Stimulated activated CD4-positive, alpha-beta T cell treated with anti-CD3 and anti-CD28 coated beads, TNF-alpha, amount 100 ng/mL, for 48 hours (primary cell): ENCODE measurements around the gene SLC6A1.
A peak's percentile ranks its signal among the peaks of the same experiment; 100 is the strongest.

Experiments
- DNase-seq, 3 donors: peaks; one replicate each; pipeline ENCODE4 v3.0.0-alpha.2; 2020; ENCODE audit warnings: low read depth in 3 of 3

SLC6A1 gene

DNA sequence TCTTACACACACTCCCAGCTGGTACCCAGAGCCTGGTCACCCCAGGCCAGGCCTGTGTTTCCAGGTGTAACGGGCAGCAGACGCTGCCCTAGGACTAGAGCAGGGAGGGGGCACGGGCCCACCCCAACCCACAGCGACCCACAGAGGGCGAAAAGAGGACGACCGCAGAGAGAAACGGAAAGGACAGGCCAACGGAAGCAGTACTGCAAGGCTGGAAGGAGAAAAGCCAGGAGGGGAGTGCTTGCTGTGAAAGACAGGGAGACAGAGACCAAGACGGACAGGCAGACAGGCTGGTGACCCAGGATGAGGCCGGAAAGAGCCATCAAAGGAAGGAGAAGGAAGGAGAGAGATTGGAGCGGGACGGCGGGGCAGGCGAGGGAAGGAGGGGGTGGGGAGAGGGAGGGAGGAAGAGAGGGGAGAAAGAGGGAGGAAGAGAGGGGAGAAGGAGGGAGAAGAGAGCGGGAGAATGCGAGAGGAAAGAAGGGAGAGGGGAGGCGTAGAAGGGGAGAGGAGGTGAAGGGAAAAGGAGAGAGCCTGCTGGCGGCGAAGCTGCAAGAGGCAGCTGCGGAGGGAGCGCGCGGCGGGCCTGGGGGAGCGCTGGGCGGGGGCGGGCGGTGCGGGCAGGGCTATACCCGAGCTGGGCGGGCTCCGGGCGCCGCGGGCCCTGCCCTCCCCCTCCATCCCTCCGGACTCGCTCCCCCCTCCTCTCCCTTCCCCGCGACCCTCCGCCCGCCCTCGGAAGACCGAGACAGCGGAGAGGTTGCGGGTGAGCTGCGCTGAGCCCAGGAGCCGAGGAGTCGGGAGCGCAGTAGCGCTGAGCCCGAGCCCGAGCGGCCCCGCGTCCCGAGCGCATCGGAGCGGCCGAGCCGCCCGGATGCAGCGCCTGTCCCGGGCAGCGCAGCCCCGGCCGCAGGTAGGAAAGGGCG, at the start of gene SLC6A1:
Gene SLC6A1, plus strand, starts transcription at position 732 of the 926 bp plus-strand sequence. CDS start 24,464 bp downstream, outside the sequence.
- DNase-seq = no peak

DNA sequence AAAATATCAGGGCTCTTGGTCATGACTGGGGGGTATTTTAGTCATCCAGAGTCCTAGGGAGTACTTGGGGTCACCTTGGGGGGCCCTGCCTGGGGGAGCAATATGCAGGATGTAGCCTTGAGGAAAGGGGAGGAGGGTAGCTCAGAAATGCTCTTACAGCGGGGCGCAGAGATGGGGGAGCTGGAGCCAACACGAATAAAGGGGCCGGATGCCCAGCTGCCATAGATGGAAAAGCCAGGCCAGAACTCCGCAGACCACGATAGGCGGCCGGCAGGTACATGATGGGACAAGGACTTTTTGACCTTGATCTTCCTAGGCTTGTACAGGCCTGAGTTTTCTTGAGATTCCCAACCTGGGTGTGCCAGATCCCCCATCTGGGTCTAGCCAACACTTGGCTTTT, 47.7 kb upstream of the SLC6A1 start:
- no peak for DNase-seq

DNA sequence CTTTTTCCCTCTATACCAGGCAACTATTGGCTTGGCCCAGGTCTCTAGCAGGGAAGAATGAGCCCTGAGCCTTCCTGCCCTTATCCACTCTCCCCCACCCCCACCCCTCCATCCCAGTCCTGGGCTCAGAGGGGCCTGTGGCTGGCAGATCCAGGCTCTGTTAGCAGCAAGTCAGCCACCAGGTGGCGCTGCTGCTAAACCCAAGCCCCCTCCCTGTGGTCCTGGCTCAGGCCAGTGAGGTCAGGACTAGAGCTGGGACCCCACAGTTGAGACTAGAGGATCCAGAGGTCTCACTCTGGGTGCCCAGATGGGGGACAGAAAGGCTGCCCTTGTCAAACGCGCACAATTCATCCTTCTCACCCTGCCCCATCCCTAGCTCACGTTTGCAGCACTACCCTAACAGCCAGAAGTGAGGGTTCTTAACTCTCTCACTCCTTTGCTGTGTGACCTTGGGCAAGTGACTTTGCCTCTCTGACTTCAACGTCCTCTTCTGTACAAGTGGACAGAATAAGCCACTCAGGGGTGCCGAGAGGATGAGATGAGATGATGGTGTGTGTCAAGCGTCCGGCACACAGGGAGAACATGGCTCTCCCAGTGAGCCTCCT, 46.8 kb upstream of the SLC6A1 start:
- peak; percentile 20 to 50 (median 32) for DNase-seq

DNA sequence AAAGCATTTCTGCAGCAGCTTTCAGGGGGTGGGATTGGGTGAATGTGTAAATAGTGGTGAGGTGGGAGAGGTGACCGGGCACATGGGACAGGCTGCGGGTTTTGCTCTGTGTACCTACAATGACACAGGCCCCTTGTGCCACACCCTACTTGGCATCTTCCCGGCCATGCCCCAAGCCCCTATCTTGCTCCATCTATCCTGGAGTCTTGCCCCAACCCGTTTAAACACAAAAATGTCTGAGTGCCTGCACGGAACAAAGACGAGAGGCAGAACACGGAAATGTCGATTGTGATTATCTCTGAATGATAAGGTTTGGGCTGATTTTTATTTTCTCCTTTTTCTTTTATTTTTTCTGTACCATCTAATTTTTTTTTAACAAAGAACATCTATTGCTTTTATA, 46.0 kb upstream of the SLC6A1 start:
- no peak for DNase-seq

DNA sequence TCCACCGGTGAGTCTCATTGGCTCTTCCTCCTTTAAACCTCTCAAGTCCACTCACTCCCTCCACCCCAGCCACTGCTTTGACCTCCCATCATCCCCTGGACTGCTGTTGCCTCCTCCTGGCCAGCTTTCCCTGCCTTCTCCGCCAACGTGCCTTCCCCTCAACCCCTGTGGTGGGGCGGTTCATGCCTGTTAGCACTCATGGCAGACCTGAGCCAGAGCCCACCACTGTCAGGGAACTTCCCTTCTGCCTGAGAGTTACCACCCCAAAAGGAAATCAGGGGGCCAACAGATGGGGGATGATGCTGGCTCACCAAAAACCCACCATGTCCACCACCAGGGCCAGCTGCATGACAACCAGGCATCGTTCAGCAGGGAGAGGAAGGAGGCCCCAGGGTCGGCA, 44.2 kb upstream of the SLC6A1 start:
- no peak for DNase-seq

DNA sequence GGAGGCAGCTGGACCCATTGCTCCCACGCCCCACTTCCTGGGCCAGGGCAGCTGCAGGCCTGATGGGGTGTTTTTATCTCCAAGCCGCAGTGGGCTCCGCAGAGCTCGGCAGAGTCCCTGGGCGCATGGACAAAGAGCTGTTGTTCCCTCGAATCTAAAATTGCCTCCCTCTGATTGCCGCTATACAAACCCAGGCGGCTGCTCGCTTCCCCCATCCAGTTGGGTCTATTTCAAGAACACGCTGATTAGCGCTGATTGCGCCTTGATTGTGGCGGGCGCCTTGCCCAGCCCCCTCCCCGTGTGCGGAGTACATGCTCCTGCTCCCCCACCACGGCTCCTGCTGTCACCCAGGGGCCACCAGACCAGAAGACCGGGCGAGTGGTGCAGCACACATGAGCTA, 43.4 kb upstream of the SLC6A1 start:
- no peak for DNase-seq

DNA sequence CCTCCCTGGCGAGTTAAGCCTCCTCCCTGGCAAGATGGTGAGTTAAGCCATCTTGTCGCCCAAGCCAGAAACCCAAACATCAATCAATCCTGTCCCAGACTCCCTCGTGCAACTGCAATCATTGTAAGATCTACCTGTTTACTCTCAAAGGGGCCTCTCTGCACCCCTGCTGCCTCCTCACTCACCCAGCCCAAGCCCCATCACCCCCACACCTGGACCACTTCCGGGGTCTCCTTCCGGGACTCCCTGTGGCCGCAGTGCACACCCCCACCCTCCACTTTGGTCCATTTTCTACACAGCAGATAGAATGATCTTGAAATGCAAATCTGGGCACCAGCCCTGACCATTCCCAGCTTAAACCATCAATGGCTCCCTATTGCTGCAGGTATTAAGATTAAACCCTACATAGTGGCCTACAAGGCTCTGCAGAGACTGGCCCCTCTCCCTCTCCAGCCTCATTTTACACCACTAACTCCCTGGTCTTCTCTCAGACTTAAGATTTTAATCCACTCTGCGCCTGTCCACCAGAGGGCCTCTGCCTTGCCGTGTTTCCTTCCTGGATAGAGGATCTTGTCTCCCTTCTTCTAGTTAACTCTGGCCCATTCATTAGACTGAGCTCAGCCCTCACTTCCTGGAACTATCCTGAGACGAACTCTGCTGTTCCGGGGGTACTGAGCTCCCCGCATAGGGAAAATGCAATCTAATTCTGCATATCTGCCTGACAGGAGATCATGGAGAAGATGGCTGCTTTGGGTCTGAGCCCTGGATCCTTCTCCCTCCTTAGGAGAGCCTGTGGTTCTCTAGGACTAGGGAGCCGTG, 41.9 kb upstream of the SLC6A1 start:
- DNase-seq = no peak

DNA sequence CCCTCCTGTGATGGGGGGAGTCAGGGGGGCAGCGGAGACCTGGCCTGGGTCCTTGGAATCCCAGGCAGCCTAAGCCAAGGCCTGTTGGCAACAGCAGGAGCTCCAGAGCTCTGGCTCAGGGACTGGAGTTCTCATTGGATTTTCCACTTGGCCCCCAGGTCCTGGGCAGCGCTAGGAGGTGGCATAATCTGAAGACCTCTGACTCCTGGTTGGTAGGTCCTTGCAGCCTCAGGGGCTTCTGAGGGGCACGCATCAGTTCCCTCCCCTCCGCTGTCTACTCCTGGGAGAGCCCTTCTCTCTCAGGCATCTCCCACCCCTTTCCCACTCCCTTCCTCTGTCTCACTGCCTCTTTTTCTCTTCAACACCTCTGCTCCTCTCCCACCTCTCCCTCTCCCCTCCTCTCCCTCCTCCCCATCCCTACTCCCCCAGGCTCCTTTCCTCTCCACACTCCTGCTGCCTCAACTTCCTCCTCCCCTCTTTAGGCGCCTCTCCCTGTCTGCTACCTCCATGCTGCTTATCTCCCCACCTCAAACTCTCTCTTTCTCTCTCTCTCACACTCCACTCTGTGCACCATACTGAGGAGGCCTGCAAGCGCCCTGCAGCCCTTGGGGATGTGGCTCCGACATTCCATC, 41.1 kb upstream of the SLC6A1 start:
- no peak for DNase-seq

DNA sequence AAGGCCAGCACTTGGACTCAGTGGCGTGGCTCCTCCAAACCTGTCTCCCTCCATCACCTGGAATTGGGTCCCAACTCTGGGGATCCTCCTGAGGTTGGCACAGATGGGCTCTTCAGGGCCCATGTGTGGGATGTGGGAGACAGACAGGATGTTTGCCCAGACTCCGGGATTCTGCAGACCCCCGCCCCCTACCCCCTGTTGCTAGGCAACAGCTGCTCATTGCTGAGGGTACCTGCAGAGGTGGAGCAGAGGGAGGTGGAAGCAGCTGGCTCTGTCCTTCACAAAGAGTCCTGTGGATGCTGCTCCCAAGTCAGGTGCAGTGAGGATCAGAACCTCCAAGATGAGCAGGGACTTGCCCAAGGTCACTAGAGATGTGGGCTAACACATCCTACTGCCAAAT, 40.0 kb upstream of the SLC6A1 start:
- DNase-seq = no peak

DNA sequence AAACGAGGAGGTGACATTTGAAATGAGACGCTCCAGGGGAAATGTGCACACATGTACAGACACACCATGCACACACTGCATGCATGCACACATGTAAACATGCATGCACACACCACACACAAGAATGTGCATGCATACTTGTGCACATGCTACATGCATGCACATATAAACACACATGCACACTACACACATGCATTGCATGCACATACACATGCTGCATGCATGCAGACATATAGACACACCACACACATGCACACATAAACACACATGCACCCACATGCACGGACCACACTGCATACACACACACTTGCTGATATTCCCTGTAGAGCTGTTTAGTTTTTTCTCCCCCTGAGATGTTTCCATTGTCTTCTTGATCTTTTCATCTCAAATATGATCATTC, 37.8 kb upstream of the SLC6A1 start:
- no peak for DNase-seq

DNA sequence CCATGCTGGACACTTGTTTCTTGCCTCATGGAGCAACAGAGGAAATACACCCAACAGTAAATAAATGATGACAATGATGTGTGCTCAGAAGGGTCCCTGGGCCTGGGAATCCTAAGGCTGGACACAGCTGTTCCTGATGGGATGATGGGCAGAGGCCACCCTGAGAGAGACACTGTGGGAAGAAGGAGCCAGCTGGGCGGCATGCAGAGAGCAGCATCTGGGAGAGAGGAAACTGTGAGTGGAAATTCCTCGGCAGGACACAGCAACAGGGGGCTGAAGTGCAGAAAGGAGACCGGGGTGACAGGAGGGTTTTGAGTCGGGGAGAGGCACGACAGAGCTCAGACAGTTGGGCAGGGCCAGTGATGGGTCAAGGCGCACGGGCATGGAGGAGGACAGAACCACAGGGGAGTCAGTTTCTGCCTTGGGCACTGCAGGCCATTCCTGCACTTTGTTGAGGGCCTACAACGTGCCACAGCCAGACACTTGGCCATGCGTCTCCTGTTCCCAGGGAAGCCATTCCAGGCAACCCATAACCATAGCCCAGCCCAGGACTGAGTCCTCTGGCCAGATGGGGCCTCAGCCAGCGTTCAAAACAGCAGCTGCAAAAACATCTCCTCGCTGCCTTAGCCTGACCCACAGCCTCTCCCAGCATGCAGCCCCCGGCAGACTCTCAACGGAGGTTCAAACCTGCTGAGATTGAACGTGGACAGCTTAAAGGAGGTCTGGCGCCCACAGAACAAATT, 36.7 kb upstream of the SLC6A1 start:
- DNase-seq = no peak

DNA sequence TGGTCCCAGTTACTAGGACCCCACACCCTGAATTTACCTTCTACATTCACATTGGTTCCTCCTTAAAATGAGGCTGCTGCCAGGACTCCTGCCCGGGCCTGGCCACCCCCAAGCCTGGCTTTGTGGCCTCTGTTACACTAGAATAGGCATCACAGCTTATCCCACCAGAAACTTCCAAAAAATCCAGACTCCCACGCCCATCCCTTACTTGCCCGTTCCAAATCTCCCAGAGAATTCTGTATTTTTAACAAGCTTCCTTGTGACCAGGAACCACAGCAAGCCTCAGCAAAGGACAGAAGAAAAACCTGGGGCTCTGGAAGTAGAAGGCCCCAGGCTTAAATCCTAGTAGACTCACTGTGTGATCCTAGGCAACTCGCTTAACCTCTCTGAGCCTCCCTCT, 36.0 kb upstream of the SLC6A1 start:
- DNase-seq = no peak

DNA sequence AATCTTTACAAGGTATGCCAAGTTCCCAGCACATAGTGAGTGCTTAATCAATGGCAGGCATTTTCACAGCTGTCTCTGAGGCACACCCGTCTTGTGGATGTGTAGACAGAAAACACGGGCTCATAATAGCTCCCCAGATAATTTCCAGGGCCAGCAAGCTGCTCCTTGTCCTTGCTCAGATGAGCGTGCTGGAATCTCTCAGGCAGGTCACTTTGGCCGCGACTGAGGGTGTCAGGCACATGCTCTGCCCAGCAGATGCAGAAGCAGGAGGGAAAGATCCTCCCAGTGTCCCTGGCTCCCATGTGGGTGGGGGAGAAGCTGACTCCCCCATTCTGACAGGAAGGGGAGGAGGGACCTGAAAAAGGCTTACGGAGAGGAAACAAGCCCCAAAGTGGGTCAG, 35.6 kb upstream of the SLC6A1 start:
- no peak for DNase-seq

DNA sequence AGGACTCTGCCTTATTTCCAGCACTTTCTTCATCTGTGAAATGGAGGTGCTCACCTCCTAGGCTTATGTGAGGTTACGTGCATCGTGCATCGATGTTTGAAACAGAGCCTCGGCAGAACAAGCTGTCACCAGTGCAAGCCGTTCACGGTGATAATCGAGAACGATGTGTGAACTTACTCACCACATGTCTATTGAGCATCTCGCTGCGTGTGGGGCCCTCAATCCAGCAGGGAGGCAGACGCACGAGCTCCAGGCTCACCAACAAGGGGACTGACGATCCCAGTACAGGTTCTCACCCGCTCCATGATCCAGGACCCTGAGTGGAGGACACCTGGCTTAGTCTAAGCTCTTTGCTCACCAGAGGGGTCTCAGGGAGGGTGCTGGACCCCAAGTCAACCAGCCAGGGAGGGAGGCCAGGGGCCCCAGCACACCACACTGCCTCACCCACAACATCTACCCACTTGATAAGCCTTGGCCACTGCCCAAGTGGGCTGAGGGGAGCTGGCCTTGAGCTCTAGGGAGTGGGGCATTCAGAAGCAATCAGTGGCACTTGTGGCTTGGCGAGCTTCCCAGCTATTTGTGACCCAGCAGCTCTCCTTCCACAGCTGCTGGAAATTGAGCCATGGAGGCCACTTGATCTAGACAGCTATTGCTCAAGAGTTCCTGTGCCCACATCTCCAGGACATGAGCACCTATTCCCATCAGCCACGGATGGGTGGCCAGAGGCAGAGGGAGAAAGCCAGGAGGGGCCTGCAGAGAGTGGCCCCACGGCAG, 34.4 kb upstream of the SLC6A1 start:
- no peak for DNase-seq

DNA sequence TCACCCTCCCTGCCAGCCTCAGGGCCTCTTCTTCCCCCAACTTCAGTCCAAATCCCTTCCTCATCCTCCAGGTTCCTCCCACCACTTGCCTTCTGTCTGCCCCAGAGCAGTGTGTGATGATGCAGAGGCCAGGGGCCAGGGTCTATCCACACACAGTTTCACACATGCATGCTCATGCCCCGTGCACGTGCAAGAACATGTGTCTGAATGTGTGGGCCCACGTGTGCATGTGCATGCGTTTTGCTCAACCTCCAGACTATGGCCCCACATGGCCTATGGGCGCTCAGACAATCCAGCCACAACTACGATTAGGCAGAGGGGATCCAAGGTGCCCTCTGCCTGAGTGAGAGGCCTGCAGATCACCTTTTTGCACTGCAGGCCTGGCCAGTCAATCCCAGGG, 32.3 kb upstream of the SLC6A1 start:
- no peak for DNase-seq

DNA sequence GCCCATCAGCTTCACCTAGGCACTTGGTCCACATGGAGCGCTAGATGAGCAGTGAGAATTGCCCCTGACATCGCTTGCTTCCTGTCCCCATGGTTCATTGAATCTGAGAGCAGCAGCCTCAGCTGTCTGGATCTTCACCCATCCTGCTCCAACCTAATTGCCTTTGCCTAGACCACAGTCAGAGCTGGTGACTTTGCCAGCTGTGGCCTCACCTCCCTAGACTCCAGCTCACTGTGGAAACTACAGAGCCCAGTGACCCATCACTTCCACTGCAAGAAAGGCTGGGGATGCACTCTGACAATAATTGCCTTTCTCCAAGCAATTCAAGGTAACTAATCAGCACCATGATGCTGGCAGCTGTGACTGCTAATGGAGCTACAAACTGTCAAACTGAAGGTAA, 30.6 kb upstream of the SLC6A1 start:
- DNase-seq = no peak

DNA sequence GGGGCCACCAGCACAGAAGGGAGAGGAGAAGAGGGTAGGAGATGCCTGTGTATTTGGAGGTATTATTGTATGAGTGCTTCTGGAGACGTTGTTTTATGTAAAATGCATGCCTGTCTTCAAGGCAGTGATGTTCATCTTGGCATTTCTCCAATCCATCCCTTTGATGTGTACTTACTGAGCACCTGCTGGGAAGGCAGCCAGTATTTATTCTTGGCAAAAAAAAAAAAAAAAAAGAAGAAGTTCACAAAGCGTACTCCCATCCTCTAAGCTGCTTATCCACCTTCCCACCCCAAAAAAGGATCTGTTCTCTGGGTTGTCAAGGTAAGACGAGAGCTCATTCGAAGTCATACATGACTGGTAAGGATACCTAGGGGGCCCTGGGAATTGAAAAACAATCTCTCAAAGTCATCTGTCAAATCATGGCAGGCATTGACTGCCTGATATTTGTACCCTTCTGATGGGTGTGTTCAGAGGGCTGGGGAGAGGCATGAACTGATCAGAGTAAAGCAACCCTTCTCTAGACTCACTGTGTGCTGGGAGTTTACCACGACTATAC, 30.0 kb upstream of the SLC6A1 start:
- no peak for DNase-seq

DNA sequence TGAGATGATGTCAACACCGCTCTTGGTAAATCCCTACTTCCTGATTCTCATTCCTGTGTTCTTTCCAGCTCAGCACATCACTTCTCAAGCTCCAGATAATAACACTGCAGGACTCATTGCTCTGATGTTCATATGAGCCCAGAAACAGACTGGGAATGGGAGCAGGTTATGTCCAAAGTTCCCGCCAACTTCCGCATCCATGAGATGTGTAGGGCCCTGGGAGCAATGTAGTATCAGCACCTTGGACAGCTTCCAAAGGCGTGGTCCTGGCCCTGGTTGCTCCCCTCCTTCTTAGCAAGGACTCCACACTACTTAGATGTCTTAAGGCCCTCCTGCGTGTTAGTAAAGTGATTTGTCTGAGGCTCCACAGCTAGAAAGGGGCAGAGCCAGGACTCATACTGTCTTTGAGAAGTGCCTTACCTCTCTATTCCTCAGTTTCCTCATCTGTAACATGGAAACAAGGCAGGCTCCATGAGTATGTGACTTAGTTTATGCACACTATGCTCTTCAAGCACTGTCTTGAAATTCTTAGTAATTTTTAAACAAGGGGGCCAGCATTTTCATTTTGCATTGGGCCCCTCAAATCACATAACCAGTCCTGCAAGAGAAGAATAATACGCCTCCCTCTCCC, 27.9 kb upstream of the SLC6A1 start:
- DNase-seq = no peak

DNA sequence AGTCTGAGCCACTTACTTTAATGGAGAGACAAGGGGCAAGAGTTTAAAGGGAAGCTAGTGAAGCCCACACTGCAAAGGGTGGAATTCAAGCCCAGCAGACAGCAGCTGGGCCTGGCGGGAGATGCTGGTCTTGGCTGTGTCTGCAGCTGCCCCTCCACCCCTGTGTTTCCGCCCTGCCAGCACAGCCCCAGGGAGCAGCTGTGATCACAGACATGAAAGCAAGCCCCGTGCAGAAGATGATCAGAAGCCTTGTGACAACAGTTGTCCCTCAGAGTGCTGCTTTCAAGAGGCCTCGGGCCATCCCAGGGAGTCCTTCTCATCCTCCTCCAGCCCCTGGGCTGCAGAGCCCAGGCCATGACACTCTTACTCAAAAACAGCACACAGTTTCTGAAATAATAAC, 24.1 kb upstream of the SLC6A1 start:
- DNase-seq = no peak
